ENCODE data around the gene SERPINA1. TPM values are rescaled to one million over a fixed set of nuclear protein-coding genes. Genes with fewer than 3 reads are reported as not detected.
"Not testable (repeated sequence)": the region's sequence is repeated elsewhere in the genome, so short reads cannot be mapped to it uniquely, and the experiment has no call there.

The SERPINA1 gene
- total RNA-seq, 1 experiment from 2014 or later: not detected

DNA sequence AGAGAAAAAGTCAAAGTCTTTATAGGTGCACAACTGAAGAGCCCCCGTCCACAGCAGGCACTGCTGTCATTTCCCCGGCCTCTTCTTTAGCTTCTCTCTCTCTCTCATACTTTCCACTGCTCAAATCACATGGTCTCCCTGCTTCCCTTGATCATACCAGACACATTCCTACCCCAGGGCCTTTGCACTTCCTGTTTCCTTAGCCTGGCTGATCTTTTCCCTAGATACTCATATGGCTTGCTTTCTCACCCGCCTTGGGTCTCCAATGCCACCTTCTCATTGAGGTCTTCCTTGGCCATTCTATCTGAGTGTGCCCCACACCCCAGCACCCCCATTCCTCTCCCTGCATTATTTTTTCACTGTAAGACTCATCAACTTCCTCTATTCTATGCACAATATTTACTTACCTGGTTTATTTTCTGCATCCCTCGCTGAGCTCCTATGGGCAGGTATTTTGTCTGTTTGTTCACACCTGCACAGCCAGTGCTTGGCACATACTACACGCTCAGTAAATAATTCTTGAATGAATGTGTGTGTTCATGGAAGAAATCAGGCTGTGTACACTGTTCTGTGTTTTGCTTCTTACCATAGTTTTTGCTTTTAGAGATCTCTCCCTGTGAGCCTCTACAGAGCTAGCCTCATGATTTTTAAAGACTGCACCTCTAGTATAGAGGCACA, 31.9 kb downstream of the SERPINA1 start:
- 0 out of 2 replicates have a peak, but pooled peaks cover 2% of the 10 kb centered on the region for H3K27me3 ChIP-seq (ENCODE audit: low read length)
- H3K36me3 ChIP-seq (ENCODE audit: insufficient read depth, low read length): no peaks in the 10 kb centered on the region
- H3K79me2 ChIP-seq (ENCODE audit: low read length): no peaks in the 10 kb centered on the region
- no peak overlapping the region for H3K27ac ChIP-seq (ENCODE audit: low read length)
- H3K9ac ChIP-seq (ENCODE audit: low read length): no peak overlapping the region
- no peak overlapping the region for H3K4me2 ChIP-seq (ENCODE audit: low read depth, low read length, poor library complexity, severe bottlenecking)
- H4K20me1 ChIP-seq (ENCODE audit: insufficient read depth, low read depth, low read length): no peaks in the 10 kb centered on the region
- H3K9me2 ChIP-seq (replicated peaks; ENCODE audit: insufficient read depth, low read length): no peaks in the 10 kb centered on the region
- H3K9me3 ChIP-seq (ENCODE audit: low read length): no peaks in the 10 kb centered on the region
- H2AFZ ChIP-seq (ENCODE audit: low read length): no peak overlapping the region
- no peak overlapping the region for H3K4me3 ChIP-seq (ENCODE audit: low read length)
- DNase-seq: no peak
- peaks cover 3% of the 10 kb centered on the region; the same call in 1 of the 2 replicates for H3K4me1 ChIP-seq (ENCODE audit: low read length)

DNA sequence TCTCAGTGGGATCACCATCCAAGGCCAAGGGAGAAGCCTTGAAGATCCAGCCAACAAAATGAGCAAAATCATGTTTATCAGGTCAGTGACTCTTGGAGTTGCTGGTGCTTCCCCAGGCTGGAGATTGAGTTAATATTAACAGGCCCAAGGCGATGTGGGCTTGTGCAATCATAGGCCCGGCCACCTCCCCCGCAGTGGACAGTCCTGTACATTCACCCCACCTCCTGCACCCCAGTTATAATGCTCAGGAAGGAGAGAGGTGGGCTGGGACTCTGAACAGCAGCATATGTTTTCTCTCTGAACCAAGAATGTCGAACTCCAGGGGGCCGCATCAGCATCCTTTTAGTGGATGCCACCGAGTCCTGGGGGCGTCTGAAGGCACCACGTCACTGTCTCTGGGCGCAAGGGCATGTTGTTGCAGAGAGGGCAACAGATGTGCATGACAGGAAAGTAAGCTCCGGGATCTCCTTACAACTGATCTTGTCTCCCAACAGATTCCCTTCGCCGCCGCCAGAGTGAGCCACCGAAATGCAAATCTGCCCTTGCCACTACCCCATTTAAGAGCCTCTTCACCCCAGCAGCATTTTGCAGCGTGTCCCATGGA, 33.1 kb downstream of the SERPINA1 start:
- Histone ChIP-seq H3K9me3 (ENCODE audit: low read length) (no peaks in the 10 kb centered on the region), H3K4me1 (ENCODE audit: low read length) (peaks cover 3% of the 10 kb centered on the region; the same call in 1 of the 2 replicates), H4K20me1 (ENCODE audit: insufficient read depth, low read depth, low read length) (no peaks in the 10 kb centered on the region), H3K9me2 (replicated peaks; ENCODE audit: insufficient read depth, low read length) (no peaks in the 10 kb centered on the region), H2AFZ (ENCODE audit: low read length) (no peak overlapping the region), H3K27ac (ENCODE audit: low read length) (no peak overlapping the region), H3K36me3 (ENCODE audit: insufficient read depth, low read length) (no peaks in the 10 kb centered on the region), H3K4me3 (ENCODE audit: low read length) (no peak overlapping the region), H3K79me2 (ENCODE audit: low read length) (no peaks in the 10 kb centered on the region), H3K9ac (ENCODE audit: low read length) (no peak overlapping the region), H3K27me3 (ENCODE audit: low read length) (0 out of 2 replicates have a peak, but pooled peaks cover 2% of the 10 kb centered on the region), H3K4me2 (ENCODE audit: low read depth, low read length, poor library complexity, severe bottlenecking) (no peak overlapping the region)
- DNase-seq: no peak

DNA sequence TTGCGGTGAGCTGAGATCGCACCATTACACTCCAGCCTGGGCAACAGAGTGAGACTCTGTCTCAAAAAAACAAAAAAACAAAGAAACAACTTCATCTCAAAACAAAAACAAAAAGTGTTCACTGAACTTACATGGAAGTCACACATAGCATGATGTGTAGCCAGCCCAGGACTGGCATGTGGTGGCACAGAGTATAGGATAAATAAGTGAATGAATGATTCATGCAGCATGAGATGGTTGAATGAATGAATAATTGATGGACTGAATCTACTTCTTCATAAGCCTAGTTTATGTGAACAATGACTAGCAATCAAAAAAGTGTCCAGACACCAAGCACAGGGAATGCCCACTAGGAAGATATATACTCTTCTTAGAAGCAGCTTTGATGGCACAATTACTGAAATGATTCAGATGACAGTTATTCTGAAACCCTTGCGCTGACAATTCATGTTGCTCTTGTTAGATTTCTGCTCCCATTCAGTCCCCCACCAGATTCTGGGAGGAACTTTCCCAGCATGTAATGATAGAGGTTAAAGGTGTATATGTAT, 33.7 kb downstream of the SERPINA1 start:
- H3K9me2 ChIP-seq (replicated peaks; ENCODE audit: insufficient read depth, low read length): no peaks in the 10 kb centered on the region
- H3K4me2 ChIP-seq (ENCODE audit: low read depth, low read length, poor library complexity, severe bottlenecking): no peak overlapping the region
- no peaks in the 10 kb centered on the region for H3K79me2 ChIP-seq (ENCODE audit: low read length)
- H3K4me3 ChIP-seq (ENCODE audit: low read length): no peak overlapping the region
- peaks cover 3% of the 10 kb centered on the region; the same call in 1 of the 2 replicates for H3K4me1 ChIP-seq (ENCODE audit: low read length)
- H3K9ac ChIP-seq (ENCODE audit: low read length): no peak overlapping the region
- no peaks in the 10 kb centered on the region for H3K36me3 ChIP-seq (ENCODE audit: insufficient read depth, low read length)
- 0 out of 2 replicates have a peak, but pooled peaks cover 2% of the 10 kb centered on the region for H3K27me3 ChIP-seq (ENCODE audit: low read length)
- no peak for DNase-seq
- H3K9me3 ChIP-seq (ENCODE audit: low read length): no peaks in the 10 kb centered on the region
- H3K27ac ChIP-seq (ENCODE audit: low read length): no peak overlapping the region
- no peak overlapping the region for H2AFZ ChIP-seq (ENCODE audit: low read length)
- no peaks in the 10 kb centered on the region for H4K20me1 ChIP-seq (ENCODE audit: insufficient read depth, low read depth, low read length)

DNA sequence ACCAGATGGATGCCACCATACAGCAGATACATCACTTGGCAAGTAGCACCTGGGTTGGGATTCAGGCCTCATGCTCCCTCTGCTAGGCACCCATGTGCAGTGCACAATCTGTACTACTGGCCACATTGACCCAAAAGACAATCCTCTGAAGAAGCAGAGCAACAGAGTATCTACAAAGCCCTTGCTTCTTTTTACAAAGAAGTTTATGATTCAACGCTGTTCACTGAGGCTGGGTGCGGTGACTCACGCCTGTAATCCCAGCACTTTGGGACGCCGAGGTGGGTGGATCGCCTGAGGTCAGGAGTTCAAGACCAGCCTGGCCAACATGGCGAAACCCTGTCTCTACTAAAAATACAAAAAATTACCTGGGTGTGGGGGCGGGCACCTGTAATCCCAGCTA, 34.2 kb downstream of the SERPINA1 start:
- not testable (repeated sequence) for H3K9me3 ChIP-seq (ENCODE audit: low read length); H3K79me2 ChIP-seq (ENCODE audit: low read length); DNase-seq; H3K27me3 ChIP-seq (ENCODE audit: low read length); H3K4me3 ChIP-seq (ENCODE audit: low read length); H3K4me2 ChIP-seq (ENCODE audit: low read depth, low read length, poor library complexity, severe bottlenecking); H3K9ac ChIP-seq (ENCODE audit: low read length); H3K27ac ChIP-seq (ENCODE audit: low read length); H3K9me2 ChIP-seq (replicated peaks; ENCODE audit: insufficient read depth, low read length); H4K20me1 ChIP-seq (ENCODE audit: insufficient read depth, low read depth, low read length); H2AFZ ChIP-seq (ENCODE audit: low read length); H3K36me3 ChIP-seq (ENCODE audit: insufficient read depth, low read length); H3K4me1 ChIP-seq (ENCODE audit: low read length)

DNA sequence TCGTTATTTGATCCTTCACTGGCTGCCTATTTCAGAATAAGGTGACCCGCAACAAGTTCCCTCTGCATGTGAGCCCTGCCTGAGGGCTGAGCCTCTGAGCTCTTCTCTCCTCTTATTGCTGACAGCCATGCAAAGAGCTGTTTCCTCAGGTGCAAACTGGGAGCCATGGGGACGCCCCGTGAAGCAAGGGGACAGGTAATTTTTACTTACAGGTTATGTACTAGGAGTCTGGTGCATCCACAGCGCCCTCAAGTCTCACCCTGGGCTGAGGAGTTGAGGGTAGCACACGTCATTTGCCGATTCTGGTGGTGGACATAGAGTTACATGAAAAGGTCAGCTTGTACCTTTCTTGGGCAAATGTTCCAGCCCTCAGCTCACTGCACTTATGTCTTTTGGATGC, 39.1 kb downstream of the SERPINA1 start:
- Histone ChIP-seq H4K20me1 (ENCODE audit: insufficient read depth, low read depth, low read length) (no peaks in the 10 kb centered on the region), H3K27me3 (ENCODE audit: low read length) (peaks cover 6% of the 10 kb centered on the region; the same call in 1 of the 2 replicates), H3K9ac (ENCODE audit: low read length) (no peak overlapping the region), H3K9me3 (ENCODE audit: low read length) (no peaks in the 10 kb centered on the region), H3K4me3 (ENCODE audit: low read length) (no peak overlapping the region), H2AFZ (ENCODE audit: low read length) (no peak overlapping the region), H3K4me1 (ENCODE audit: low read length) (peaks cover 7% of the 10 kb centered on the region; the same call in 1 of the 2 replicates), H3K4me2 (ENCODE audit: low read depth, low read length, poor library complexity, severe bottlenecking) (no peak overlapping the region), H3K27ac (ENCODE audit: low read length) (no peak overlapping the region), H3K79me2 (ENCODE audit: low read length) (no peaks in the 10 kb centered on the region), H3K36me3 (ENCODE audit: insufficient read depth, low read length) (no peaks in the 10 kb centered on the region), H3K9me2 (replicated peaks; ENCODE audit: insufficient read depth, low read length) (no peaks in the 10 kb centered on the region)
- no peak for DNase-seq

DNA sequence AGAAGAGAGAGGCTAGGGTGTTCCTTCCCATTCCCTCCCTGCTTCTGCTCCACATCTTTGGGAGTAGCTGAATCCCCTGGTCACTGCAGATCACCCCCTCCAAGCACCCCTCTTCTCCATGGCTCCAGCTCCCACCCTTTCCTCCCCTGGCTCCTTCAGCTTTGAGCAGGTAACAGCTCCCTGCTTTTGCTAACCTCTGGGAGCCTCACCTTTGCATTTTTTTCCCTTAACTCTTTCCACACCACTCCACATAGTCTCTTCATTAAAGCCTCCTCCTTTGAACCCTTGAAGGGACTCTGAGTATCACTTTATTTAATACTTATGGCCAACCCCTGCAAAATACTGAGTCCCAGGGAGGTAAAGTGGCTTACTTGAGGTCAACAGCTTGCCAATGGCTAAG, 39.6 kb downstream of the SERPINA1 start:
- Histone ChIP-seq H3K9me3 (ENCODE audit: low read length) (no peaks in the 10 kb centered on the region), H3K4me1 (ENCODE audit: low read length) (peaks cover 7% of the 10 kb centered on the region; the same call in 1 of the 2 replicates), H3K79me2 (ENCODE audit: low read length) (no peaks in the 10 kb centered on the region), H2AFZ (ENCODE audit: low read length) (no peak overlapping the region), H3K27ac (ENCODE audit: low read length) (no peak overlapping the region), H3K27me3 (ENCODE audit: low read length) (peaks cover 6% of the 10 kb centered on the region; the same call in 1 of the 2 replicates), H4K20me1 (ENCODE audit: insufficient read depth, low read depth, low read length) (no peaks in the 10 kb centered on the region), H3K9me2 (replicated peaks; ENCODE audit: insufficient read depth, low read length) (no peaks in the 10 kb centered on the region), H3K9ac (ENCODE audit: low read length) (no peak overlapping the region), H3K4me3 (ENCODE audit: low read length) (no peak overlapping the region), H3K36me3 (ENCODE audit: insufficient read depth, low read length) (no peaks in the 10 kb centered on the region), H3K4me2 (ENCODE audit: low read depth, low read length, poor library complexity, severe bottlenecking) (no peak overlapping the region)
- DNase-seq: no peak

DNA sequence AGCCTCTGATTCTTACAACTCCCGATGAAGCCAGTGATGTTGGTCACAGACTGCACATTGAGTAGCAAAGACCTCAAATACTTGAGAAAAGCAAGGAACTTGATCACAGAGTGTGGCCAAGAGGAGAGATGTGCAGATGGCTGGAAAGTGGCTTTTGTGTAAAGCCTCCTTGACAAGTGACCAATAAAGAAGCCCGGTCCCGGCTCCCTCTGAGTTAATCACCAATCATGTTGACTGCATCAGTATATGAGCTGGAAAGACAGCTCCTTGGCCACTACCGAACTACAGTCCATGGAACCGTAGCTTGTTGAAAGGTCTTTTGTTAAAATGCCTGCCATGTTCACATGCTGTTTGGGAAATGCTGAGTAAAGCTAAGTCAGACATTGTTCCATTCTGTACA, 41.6 kb downstream of the SERPINA1 start:
- H3K4me2 ChIP-seq (ENCODE audit: low read depth, low read length, poor library complexity, severe bottlenecking): no peak overlapping the region
- H3K9me3 ChIP-seq (ENCODE audit: low read length): no peaks in the 10 kb centered on the region
- H4K20me1 ChIP-seq (ENCODE audit: insufficient read depth, low read depth, low read length): no peaks in the 10 kb centered on the region
- no peak overlapping the region for H2AFZ ChIP-seq (ENCODE audit: low read length)
- H3K9ac ChIP-seq (ENCODE audit: low read length): no peak overlapping the region
- H3K79me2 ChIP-seq (ENCODE audit: low read length): no peaks in the 10 kb centered on the region
- H3K36me3 ChIP-seq (ENCODE audit: insufficient read depth, low read length): no peaks in the 10 kb centered on the region
- DNase-seq: no peak
- no peak overlapping the region for H3K4me3 ChIP-seq (ENCODE audit: low read length)
- H3K27ac ChIP-seq (ENCODE audit: low read length): no peak overlapping the region
- H3K9me2 ChIP-seq (replicated peaks; ENCODE audit: insufficient read depth, low read length): no peaks in the 10 kb centered on the region
- peaks cover 7% of the 10 kb centered on the region; the same call in 1 of the 2 replicates for H3K27me3 ChIP-seq (ENCODE audit: low read length)
- peaks cover 7% of the 10 kb centered on the region; the same call in 1 of the 2 replicates for H3K4me1 ChIP-seq (ENCODE audit: low read length)

DNA sequence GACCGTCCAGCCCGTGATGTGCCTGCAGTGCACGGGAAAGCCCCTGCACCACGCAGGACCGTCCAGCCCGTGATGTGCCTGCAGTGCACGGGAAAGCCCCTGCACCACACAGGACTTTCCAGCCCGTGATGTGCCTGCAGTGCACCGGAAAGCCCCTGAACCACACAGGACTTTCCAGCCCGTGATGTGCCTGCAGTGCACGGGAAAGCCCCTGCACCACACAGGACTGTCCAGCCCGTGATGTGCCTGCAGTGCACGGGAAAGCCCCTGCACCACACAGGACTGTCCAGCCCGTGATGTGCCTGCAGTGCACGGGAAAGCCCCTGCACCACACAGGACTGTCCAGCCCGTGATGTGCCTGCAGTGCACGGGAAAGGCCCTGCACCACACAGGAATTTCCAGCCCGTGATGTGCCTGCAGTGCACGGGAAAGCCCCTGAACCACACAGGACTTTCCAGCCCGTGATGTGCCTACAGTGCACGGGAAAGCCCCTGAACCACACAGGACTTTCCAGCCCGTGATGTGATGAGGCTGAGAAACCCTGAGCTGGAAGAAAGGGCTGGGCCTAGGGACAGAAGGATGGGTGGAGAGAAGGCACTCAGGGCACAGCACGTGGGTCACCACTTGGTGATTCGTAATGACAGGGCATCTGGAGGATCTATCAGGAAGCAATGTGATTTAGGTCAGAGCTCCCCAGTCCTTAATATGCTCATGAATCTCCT, 42.2 kb downstream of the SERPINA1 start:
- not testable (repeated sequence) for H3K79me2 ChIP-seq (ENCODE audit: low read length); H3K4me1 ChIP-seq (ENCODE audit: low read length); H2AFZ ChIP-seq (ENCODE audit: low read length); H3K9ac ChIP-seq (ENCODE audit: low read length); H3K27me3 ChIP-seq (ENCODE audit: low read length); H3K4me3 ChIP-seq (ENCODE audit: low read length); H3K9me2 ChIP-seq (replicated peaks; ENCODE audit: insufficient read depth, low read length); H3K9me3 ChIP-seq (ENCODE audit: low read length); H3K36me3 ChIP-seq (ENCODE audit: insufficient read depth, low read length); H3K27ac ChIP-seq (ENCODE audit: low read length); H4K20me1 ChIP-seq (ENCODE audit: insufficient read depth, low read depth, low read length); DNase-seq; H3K4me2 ChIP-seq (ENCODE audit: low read depth, low read length, poor library complexity, severe bottlenecking)

All from Karpas-422 (cell line).